H9 (cell line): Measurements from ENCODE around the gene INPP5A. TPM values are rescaled to one million over a fixed set of nuclear protein-coding genes. Genes with fewer than 3 reads are reported as not detected.

Source experiments
- DNase-seq: peaks from one replicate; pipeline ENCODE4 v3.0.0-alpha.2; 2017
- H2AFZ ChIP-seq: one replicate; pipeline ENCODE4 v1.6.1; 2013; ENCODE audit warnings: mild to moderate bottlenecking, low read length, control low read depth, moderate library complexity
- H2AK5ac ChIP-seq: 2 replicates; pipeline ENCODE4 v1.6.1; 2013; ENCODE audit warnings: low read length, control low read depth, mixed read lengths; ENCODE audit not compliant: insufficient read length
- H2BK120ac ChIP-seq: one replicate; pipeline ENCODE4 v1.6.1; 2013; ENCODE audit warnings: low read depth, mild to moderate bottlenecking, low read length, control low read depth, inconsistent platforms; ENCODE audit not compliant: poor library complexity, severe bottlenecking
- H2BK12ac ChIP-seq: 2 replicates; pipeline ENCODE4 v1.6.1; 2013; ENCODE audit warnings: low read length, control low read depth, mixed read lengths, low read depth; ENCODE audit not compliant: insufficient read length
- H2BK15ac ChIP-seq: 2 replicates; pipeline ENCODE4 v1.6.1; 2013; ENCODE audit warnings: low read depth, low read length, control low read depth
- H2BK20ac ChIP-seq: one replicate; pipeline ENCODE4 v1.6.1; 2013; ENCODE audit warnings: low read depth, mild to moderate bottlenecking, low read length, control low read depth, inconsistent platforms; ENCODE audit not compliant: poor library complexity, severe bottlenecking
- H2BK5ac ChIP-seq: 2 replicates; pipeline ENCODE4 v1.6.1; 2013; ENCODE audit warnings: low read length, control low read depth, mixed read lengths; ENCODE audit not compliant: insufficient read length
- H3K14ac ChIP-seq: 2 replicates; pipeline ENCODE4 v1.6.1; 2013; ENCODE audit warnings: low read length, control low read depth; ENCODE audit not compliant: insufficient read depth
- H3K18ac ChIP-seq: 2 replicates; pipeline ENCODE4 v1.6.1; 2013; ENCODE audit warnings: low read depth, mild to moderate bottlenecking, mixed read lengths, low read length, control low read depth; ENCODE audit not compliant: insufficient read length
- H3K23ac ChIP-seq: 2 replicates; pipeline ENCODE4 v1.6.1; 2013; ENCODE audit warnings: low read length, control low read depth, mixed read lengths, low read depth; ENCODE audit not compliant: insufficient read length
- H3K23me2 ChIP-seq: 2 replicates; pipeline ENCODE4 v1.6.1; 2013; ENCODE audit warnings: low read depth, mild to moderate bottlenecking, mixed read lengths, low read length, control low read depth; ENCODE audit not compliant: insufficient read length, poor library complexity, severe bottlenecking
- H3K27ac ChIP-seq: 2 replicates; pipeline ENCODE4 v1.5.1; 2013; ENCODE audit warnings: low read length, control low read depth, mixed read lengths, low read depth; ENCODE audit not compliant: insufficient read length
- H3K27me3 ChIP-seq: 2 replicates; pipeline ENCODE4 v1.6.1; 2013; ENCODE audit warnings: low read length, control low read depth, inconsistent platforms; ENCODE audit not compliant: insufficient read depth
- H3K4ac ChIP-seq: 2 replicates; pipeline ENCODE4 v1.6.1; 2013; ENCODE audit warnings: low read depth, mild to moderate bottlenecking, control low read depth, inconsistent platforms, low read length, moderate library complexity
- H3K4me1 ChIP-seq: 2 replicates; pipeline ENCODE4 v1.6.1; 2013; ENCODE audit warnings: low read length, control low read depth, inconsistent platforms; ENCODE audit not compliant: insufficient read depth
- H3K4me2 ChIP-seq: 2 replicates; pipeline ENCODE4 v1.6.1; 2013; ENCODE audit warnings: low read length, control low read depth, mixed read lengths; ENCODE audit not compliant: insufficient read length, insufficient read depth
- H3K56ac ChIP-seq: 2 replicates; pipeline ENCODE4 v1.6.1; 2013; ENCODE audit warnings: low read depth, mild to moderate bottlenecking, mixed read lengths, low read length, control low read depth; ENCODE audit not compliant: insufficient read length
- H3K79me1 ChIP-seq: 2 replicates; pipeline ENCODE4 v1.6.1; 2013; ENCODE audit warnings: low read depth, mild to moderate bottlenecking, moderate library complexity, low read length, control low read depth, inconsistent platforms; ENCODE audit not compliant: insufficient read depth, poor library complexity, severe bottlenecking
- H3K79me2 ChIP-seq: 2 replicates; pipeline ENCODE4 v1.6.1; 2013; ENCODE audit warnings: low read length, control low read depth, inconsistent platforms; ENCODE audit not compliant: insufficient read depth
- H3K9ac ChIP-seq: 2 replicates; pipeline ENCODE4 v1.6.1; 2013; ENCODE audit warnings: low read length, control low read depth, mixed read lengths; ENCODE audit not compliant: insufficient read length; ENCODE audit errors: extremely low read depth
- H3K9me3 ChIP-seq: one replicate; pipeline ENCODE4 v1.6.1; 2013; ENCODE audit warnings: low read depth, low read length, inconsistent platforms; ENCODE audit not compliant: control insufficient read depth
- H3T11ph ChIP-seq: one replicate; pipeline ENCODE4 v1.6.1; 2013; ENCODE audit warnings: mild to moderate bottlenecking, low read length, control low read depth, inconsistent platforms
- H4K20me1 ChIP-seq: one replicate; pipeline ENCODE4 v1.6.1; 2013; ENCODE audit not compliant: control insufficient read depth, insufficient read length, insufficient read depth
- H4K5ac ChIP-seq: 2 replicates; pipeline ENCODE4 v1.6.1; 2013; ENCODE audit warnings: low read depth, mild to moderate bottlenecking, mixed read lengths, low read length, control low read depth; ENCODE audit not compliant: insufficient read length
- H4K8ac ChIP-seq: replicated peaks from 2 replicates; pipeline ENCODE4 v1.6.1; 2013; ENCODE audit warnings: low read length, control low read depth, mixed read lengths, low read depth; ENCODE audit not compliant: insufficient read length
- H4K91ac ChIP-seq: 2 replicates; pipeline ENCODE4 v1.6.1; 2013; ENCODE audit warnings: low read depth, mild to moderate bottlenecking, moderate library complexity, mixed read lengths, low read length, control low read depth; ENCODE audit not compliant: insufficient read length
- H3K27ac Mint-ChIP-seq, 3 experiments: 2 replicates in 2 of 3; 3 replicates in 1 of 3; pipeline ENCODE4 v1.8.0; 2020 to 2021; ENCODE audit warnings: mixed read lengths in 3 of 3, mild to moderate bottlenecking in 1 of 3, moderate library complexity in 1 of 3
- H3K27me3 Mint-ChIP-seq: 2 replicates; pipeline ENCODE4 v1.8.0; 2021; ENCODE audit warnings: low read depth, mild to moderate bottlenecking, moderate library complexity, mixed read lengths
- H3K36me3 Mint-ChIP-seq, 3 experiments: 2 replicates in 2 of 3; 3 replicates in 1 of 3; pipeline ENCODE4 v1.8.0; 2020 to 2021; ENCODE audit warnings: low read depth in 3 of 3, mixed read lengths in 3 of 3; ENCODE audit not compliant: insufficient read depth in 1 of 3
- H3K4me1 Mint-ChIP-seq, 2 experiments: 2 replicates each; pipeline ENCODE4 v1.8.0; 2020; ENCODE audit warnings: mixed read lengths in 2 of 2
- H3K4me3 Mint-ChIP-seq, 2 experiments: 2 replicates in 1 of 2; 3 replicates in 1 of 2; pipeline ENCODE4 v1.8.0; 2020 to 2021; ENCODE audit warnings: mild to moderate bottlenecking in 2 of 2, mixed read lengths in 2 of 2, moderate library complexity in 1 of 2
- H3K9me3 Mint-ChIP-seq, 2 experiments: 2 replicates in 1 of 2; 3 replicates in 1 of 2; pipeline ENCODE4 v1.8.0; 2020; ENCODE audit warnings: mild to moderate bottlenecking in 2 of 2, mixed read lengths in 2 of 2, moderate library complexity in 1 of 2
- CTCF ChIP-seq: fragments of 200-600 bp; sonication (generic); conservative IDR thresholded peaks from 3 replicates; pipeline ENCODE4 v1.8.0; 2021; ENCODE audit warnings: antibody characterized with exemption, mild to moderate bottlenecking
- WGBS: extraction: QIAGEN DNeasy Blood & Tissue Kit; methylation state at CpG from one replicate; pipeline ENCODE4 v1.1.7; 2013; ENCODE audit warnings: missing lambda C conversion rate, low lambda C conversion rate, mixed read lengths; ENCODE audit not compliant: insufficient read length; ENCODE audit errors: extremely low coverage; 5-methylcytosine and 5-hydroxymethylcytosine counted together
- total RNA-seq: library from RNA; stranded (reverse); gene quantifications from 2 replicates; pipeline ENCODE4 v1.2.1, GENCODE V29; 2021

The INPP5A gene
- total RNA-seq, 1 experiment from 2014 or later, result 17.7 TPM

- H3K23me2 ChIP-seq, result no peaks in the 10 kb centered on the region
- Mint-ChIP-seq H3K4me1 (no peaks in the 10 kb centered on the region), H3K4me3 (no peak overlapping the region), H3K36me3 (no peaks in the 10 kb centered on the region; a peak in 1 of 7 replicates), H3K27ac (no peak overlapping the region; a peak in 1 of 7 replicates), H3K27me3 (peaks cover 29% of the 10 kb centered on the region), H3K9me3 (peaks cover 0 to 2% of the 10 kb centered on the region in 2 experiments; a peak in 2 of 5 replicates)
- no peaks in the 10 kb centered on the region for H3K79me2 ChIP-seq
- no peak overlapping the region for H3K9ac ChIP-seq
- WGBS, result no CpG with 5 or more reads among the region's 13 CpGs
- no peak overlapping the region for H3T11ph ChIP-seq
- no peak overlapping the region for H4K91ac ChIP-seq
- no peaks in the 10 kb centered on the region for H3K9me3 ChIP-seq
- no peak overlapping the region for H3K18ac ChIP-seq
- H2AK5ac ChIP-seq, result no peak overlapping the region
- H2BK5ac ChIP-seq, result no peak overlapping the region
- no peak overlapping the region for H2BK12ac ChIP-seq
- no peak overlapping the region for H3K4me2 ChIP-seq
- H2BK120ac ChIP-seq, result no peak overlapping the region
- DNase-seq, result peak; percentile 9
- H4K8ac ChIP-seq, result no peak overlapping the region
- H3K14ac ChIP-seq, result no peak overlapping the region
- no peak overlapping the region for H3K27ac ChIP-seq
- no peak overlapping the region for H2AFZ ChIP-seq
- H3K4ac ChIP-seq, result no peak overlapping the region
- no peaks in the 10 kb centered on the region for H4K20me1 ChIP-seq
- H3K27me3 ChIP-seq, result no peaks in the 10 kb centered on the region
- H2BK20ac ChIP-seq, result no peak overlapping the region
- no peaks in the 10 kb centered on the region for H3K4me1 ChIP-seq
- H2BK15ac ChIP-seq, result no peak overlapping the region
- H3K79me1 ChIP-seq, result no peaks in the 10 kb centered on the region
- H3K23ac ChIP-seq, result no peak overlapping the region
- no peak overlapping the region for H4K5ac ChIP-seq
- H3K56ac ChIP-seq, result no peak overlapping the region
- TF ChIP-seq CTCF, result no peak
Observed at GRCh38 chr10:132496360-132497062, 41.1 kb upstream of the INPP5A start.
